Bone marrow (tissue), 2 donors: ENCODE data around the gene FAM163A.
"Not testable (repeated sequence)": the region's sequence is repeated elsewhere in the genome, so short reads cannot be mapped to it uniquely, and the experiment has no call there.

Source experiments
- DNase-seq, 2 donors: peaks; one replicate each; lab custom pipeline; 2025; lab: John Stamatoyannopoulos, UW

Gene FAM163A

GRCh38 chr1:179742717-179743678, at the start of gene FAM163A:
Gene FAM163A, plus strand, starts transcription at chr1:179743291. Its CDS starts 69,807 bp downstream, at chr1:179813098.
- DNase-seq = no peak

- DNase-seq = not testable (repeated sequence)
Observed at GRCh38 chr1:179694530-179694929, 48.6 kb upstream of the FAM163A start.

GRCh38 chr1:179702946-179703539, 40.0 kb upstream of the FAM163A start:
- no peak for DNase-seq

GRCh38 chr1:179706339-179706941, 36.7 kb upstream of the FAM163A start:
- peak in 1 of 2 donors; percentile 61 for DNase-seq

GRCh38 chr1:179707406-179707805, 35.7 kb upstream of the FAM163A start:
- DNase-seq = no peak

- no peak for DNase-seq
Observed at GRCh38 chr1:179708434-179709195, 34.5 kb upstream of the FAM163A start.

GRCh38 chr1:179709841-179710329, 33.2 kb upstream of the FAM163A start:
- no peak for DNase-seq

GRCh38 chr1:179714159-179714558, 28.9 kb upstream of the FAM163A start:
- no peak for DNase-seq

GRCh38 chr1:179714623-179715022, 28.5 kb upstream of the FAM163A start:
- DNase-seq = no peak

- DNase-seq = no peak
Observed at GRCh38 chr1:179719272-179719671, 23.8 kb upstream of the FAM163A start.

GRCh38 chr1:179728271-179728670, 14.8 kb upstream of the FAM163A start:
- no peak for DNase-seq

- no peak for DNase-seq
Observed at GRCh38 chr1:179729881-179730280, 13.2 kb upstream of the FAM163A start.

- no peak for DNase-seq
Observed at GRCh38 chr1:179731643-179732042, 11.4 kb upstream of the FAM163A start.

- DNase-seq = no peak
Observed at GRCh38 chr1:179742291-179742690, 800 bp upstream of the FAM163A start.

- no peak for DNase-seq
Observed at GRCh38 chr1:179743679-179744400, 749 bp downstream of the FAM163A start.

GRCh38 chr1:179744401-179745130, 1.5 kb downstream of the FAM163A start:
- DNase-seq = no peak

GRCh38 chr1:179745131-179745611, 2.1 kb downstream of the FAM163A start:
- no peak for DNase-seq

- no peak for DNase-seq
Observed at GRCh38 chr1:179745743-179746142, 2.7 kb downstream of the FAM163A start.

- DNase-seq = no peak
Observed at GRCh38 chr1:179747611-179748010, 4.5 kb downstream of the FAM163A start.

GRCh38 chr1:179748772-179749171, 5.7 kb downstream of the FAM163A start:
- no peak for DNase-seq
